Measurements from ENCODE around the gene EFS.
"Not testable (repeated sequence)": the region's sequence is repeated elsewhere in the genome, so short reads cannot be mapped to it uniquely, and the experiment has no call there.

The EFS gene, protein sequence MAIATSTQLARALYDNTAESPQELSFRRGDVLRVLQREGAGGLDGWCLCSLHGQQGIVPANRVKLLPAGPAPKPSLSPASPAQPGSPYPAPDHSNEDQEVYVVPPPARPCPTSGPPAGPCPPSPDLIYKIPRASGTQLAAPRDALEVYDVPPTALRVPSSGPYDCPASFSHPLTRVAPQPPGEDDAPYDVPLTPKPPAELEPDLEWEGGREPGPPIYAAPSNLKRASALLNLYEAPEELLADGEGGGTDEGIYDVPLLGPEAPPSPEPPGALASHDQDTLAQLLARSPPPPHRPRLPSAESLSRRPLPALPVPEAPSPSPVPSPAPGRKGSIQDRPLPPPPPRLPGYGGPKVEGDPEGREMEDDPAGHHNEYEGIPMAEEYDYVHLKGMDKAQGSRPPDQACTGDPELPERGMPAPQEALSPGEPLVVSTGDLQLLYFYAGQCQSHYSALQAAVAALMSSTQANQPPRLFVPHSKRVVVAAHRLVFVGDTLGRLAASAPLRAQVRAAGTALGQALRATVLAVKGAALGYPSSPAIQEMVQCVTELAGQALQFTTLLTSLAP

GRCh38 chr14:23365036-23365731 is at the start of gene EFS:
Gene EFS, minus strand, starts transcription at chr14:23365172. Its CDS starts 147 bp downstream, at chr14:23365025.
- no peak for DNase-seq

GRCh38 chr14:23414254-23414653 is 49.3 kb upstream of the EFS start:
- DNase-seq, result no peak

DNA sequence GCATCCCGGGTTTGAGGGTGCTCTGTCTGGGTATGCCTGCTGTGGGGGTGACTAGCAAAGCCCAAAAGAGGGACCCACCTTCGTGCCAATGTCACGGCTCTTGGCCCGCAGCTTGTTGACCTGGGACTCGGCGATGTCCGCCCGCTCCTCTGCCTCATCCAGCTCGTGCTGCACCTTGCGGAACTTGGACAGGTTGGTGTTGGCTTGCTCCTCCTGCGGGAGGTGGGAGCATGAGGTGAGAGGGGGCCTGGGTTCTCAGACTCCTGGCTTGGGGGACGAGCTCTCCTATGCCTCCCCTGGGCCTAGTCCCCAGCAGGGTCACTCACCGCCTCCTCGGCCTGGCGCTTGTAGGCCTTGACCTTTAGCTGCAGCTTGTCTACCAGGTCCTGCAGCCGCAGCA is 48.7 kb upstream of the EFS start:
- no peak for DNase-seq

GRCh38 chr14:23411563-23412525 is 46.9 kb upstream of the EFS start:
- no peak for DNase-seq

GRCh38 chr14:23409966-23410635 is 45.1 kb upstream of the EFS start:
- no peak for DNase-seq

DNA sequence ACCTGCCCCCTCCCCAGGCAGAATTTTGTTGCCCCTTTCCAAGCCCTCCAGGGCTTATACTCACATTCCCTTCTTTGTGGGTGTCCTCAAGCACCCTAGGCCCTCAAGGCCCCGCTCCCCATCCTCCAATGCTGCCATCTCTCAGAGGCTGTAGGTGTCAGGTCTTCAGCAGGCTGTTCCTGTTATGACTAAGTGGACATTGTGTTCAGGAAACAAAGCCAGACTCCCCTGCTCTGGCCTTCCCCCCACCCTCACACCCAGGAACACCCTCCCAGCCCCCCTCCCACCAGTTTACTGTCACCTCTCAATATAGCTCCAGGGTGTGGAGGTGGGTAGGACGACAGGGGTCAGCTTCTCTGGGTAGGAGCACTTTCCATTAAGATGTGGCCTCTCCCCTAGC is 44.5 kb upstream of the EFS start:
- no peak for DNase-seq

DNA sequence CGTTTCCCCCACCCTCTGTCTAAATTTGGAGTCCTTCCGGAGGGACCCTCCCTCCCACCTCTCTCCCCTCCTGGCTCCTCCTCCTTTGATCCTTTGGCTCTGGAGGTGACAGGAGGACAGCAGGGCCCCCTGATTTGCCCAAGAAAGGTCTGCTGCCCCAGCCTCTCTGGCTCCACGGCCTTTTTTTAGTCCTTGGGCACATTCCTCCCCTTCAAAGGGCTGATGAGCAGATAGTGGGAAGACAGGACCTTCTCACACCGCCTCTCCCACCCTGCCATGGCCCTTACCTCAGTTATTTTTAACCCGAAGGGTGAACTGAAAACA is 43.3 kb upstream of the EFS start:
- DNase-seq, result no peak

GRCh38 chr14:23407516-23408306 is 42.7 kb upstream of the EFS start, which contains the start of gene MYH6:
Gene MYH6, minus strand, starts transcription at chr14:23408273. Its CDS starts 1,050 bp downstream, at chr14:23407223.
- no peak for DNase-seq

GRCh38 chr14:23406725-23407355 is 41.9 kb upstream of the EFS start:
- DNase-seq, result no peak

DNA sequence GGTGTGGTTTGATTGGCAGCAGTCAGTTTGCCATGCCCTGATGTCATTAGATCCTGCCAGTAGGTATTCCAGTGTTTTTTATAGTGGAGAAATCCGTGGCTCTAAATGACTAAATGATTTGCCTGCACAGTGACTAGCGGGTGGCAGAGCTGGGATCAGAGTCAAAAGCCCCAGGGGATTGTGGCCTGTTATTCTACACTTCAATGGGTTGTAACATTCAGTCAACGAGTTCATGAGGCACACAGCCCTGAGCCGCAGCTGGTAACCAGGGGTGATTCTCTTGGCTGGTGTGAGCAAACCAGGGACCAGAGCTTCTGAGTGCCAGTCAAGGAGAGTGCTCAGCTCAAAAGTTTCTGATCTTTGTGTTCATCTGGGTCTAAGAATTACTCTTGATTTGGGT is 41.3 kb upstream of the EFS start:
- no peak for DNase-seq

DNA sequence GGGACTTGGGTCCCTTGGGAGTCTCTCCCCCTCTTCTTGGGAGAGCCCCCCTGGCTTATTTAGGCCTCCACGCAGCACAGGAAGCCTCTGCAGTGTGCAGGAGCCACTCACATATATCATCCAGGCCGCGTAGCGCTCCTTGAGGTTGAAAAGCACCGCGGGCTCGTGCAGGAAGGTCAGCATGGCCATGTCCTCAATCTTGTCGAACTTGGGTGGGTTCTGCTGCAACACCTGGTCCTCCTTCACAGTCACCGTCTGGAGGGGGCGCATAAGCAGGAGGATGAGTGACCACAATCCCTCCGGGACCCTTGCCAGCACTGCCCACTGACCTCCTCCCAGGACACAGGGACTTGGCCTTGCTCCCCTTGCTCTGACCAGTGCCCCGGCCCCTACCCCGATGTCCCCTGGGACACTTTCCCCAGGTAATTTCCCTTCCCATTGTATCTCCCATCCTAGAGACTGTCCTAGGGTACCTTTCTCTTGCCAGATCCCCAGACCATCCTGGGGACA is 40.6 kb upstream of the EFS start:
- no peak for DNase-seq

DNA sequence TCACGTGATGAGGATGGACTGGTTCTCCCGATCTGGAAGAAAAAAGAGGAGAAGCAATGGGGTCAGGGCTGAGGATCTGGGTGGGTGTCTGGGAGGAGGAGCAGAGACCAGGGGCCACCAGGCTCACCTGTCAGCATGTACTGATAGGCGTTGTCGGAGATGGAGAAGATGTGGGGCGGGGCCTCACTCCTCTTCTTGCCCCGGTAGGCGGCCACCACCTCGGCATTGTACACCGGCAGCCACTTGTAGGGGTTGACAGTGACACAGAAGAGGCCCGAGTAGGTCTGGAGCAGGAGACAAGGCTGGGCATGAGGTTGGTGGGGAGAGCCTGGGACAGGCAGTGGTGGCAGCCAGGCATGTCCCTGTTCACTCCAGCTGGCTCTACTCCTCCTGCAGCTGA is 40.1 kb upstream of the EFS start:
- no peak for DNase-seq

GRCh38 chr14:23404331-23404900 is 39.4 kb upstream of the EFS start:
- no peak for DNase-seq

- DNase-seq, result no peak
These were observed 38.9 kb upstream of the EFS start for GRCh38 chr14:23403908-23404307.

GRCh38 chr14:23403139-23403438 is 38.1 kb upstream of the EFS start:
- no peak for DNase-seq

GRCh38 chr14:23402296-23403138 is 37.5 kb upstream of the EFS start:
- DNase-seq, result no peak

GRCh38 chr14:23401291-23401690 is 36.3 kb upstream of the EFS start:
- DNase-seq, result no peak

- DNase-seq, result not testable (repeated sequence)
These were observed 35.7 kb upstream of the EFS start for GRCh38 chr14:23400496-23401149.

- no peak for DNase-seq
These were observed 34.6 kb upstream of the EFS start for GRCh38 chr14:23399591-23399990.
